Type B pancreatic cell (in vitro differentiated cells): ENCODE measurements around the gene FCRL6. TPM values are rescaled to one million over a fixed set of nuclear protein-coding genes. Genes with fewer than 3 reads are reported as not detected.

Source experiments
- DNase-seq: peaks from one replicate; pipeline ENCODE4 v3.0.0; 2021; ENCODE audit warnings: mixed read lengths; ENCODE audit not compliant: unreplicated experiment; ENCODE audit errors: extremely low spot score
- H3K27ac Mint-ChIP-seq: 2 replicates; pipeline ENCODE4 v1.8.0; 2021; ENCODE audit warnings: mild to moderate bottlenecking, mixed read lengths
- H3K27me3 Mint-ChIP-seq: 2 replicates; pipeline ENCODE4 v1.8.0; 2021; ENCODE audit warnings: mixed read lengths
- H3K36me3 Mint-ChIP-seq: 2 replicates; pipeline ENCODE4 v1.8.0; 2021; ENCODE audit warnings: mixed read lengths
- H3K4me1 Mint-ChIP-seq: one replicate; pipeline ENCODE4 v1.8.0; 2021; ENCODE audit warnings: mixed read lengths; ENCODE audit not compliant: unreplicated experiment
- H3K4me3 Mint-ChIP-seq: 2 replicates; pipeline ENCODE4 v1.8.0; 2021; ENCODE audit warnings: mild to moderate bottlenecking, mixed read lengths
- H3K9me3 Mint-ChIP-seq: 2 replicates; pipeline ENCODE4 v1.8.0; 2021; ENCODE audit warnings: mixed read lengths
- total RNA-seq: library from RNA; stranded (reverse); gene quantifications from 2 replicates; pipeline ENCODE4 v1.2.1, GENCODE V29; 2021; ENCODE audit warnings: low replicate concordance
- TF ChIP-seq, protein P1 (sequence below): fragments of 200-600 bp; sonication (generic); conservative IDR thresholded peaks from 2 replicates; pipeline ENCODE4 v1.5.0; 2021; ENCODE audit warnings: antibody characterized with exemption, mild to moderate bottlenecking

FCRL6 gene
- total RNA-seq, 1 donor from 2014 or later, result not detected

DNA sequence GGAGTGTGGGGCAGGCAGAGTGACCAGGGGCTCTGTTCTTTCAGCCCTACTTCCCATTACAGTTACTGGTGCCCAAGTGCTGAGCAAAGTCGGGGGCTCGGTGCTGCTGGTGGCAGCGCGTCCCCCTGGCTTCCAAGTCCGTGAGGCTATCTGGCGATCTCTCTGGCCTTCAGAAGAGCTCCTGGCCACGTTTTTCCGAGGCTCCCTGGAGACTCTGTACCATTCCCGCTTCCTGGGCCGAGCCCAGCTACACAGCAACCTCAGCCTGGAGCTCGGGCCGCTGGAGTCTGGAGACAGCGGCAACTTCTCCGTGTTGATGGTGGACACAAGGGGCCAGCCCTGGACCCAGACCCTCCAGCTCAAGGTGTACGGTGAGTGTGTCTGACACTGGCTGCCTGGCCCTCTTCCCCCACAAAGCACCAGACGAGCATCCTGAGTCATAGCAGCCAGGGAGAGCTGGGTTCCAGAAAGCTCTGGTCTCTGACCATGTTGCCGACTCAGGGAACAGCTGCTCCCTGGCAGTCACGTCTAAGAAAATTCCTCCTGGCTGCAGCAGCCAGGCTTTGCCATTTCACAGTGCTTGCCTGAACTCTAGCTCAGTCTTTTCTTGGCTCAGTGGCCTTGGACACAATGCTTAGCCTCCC, 27.8 kb downstream of the FCRL6 start:
- Mint-ChIP-seq H3K27me3 (peaks cover 31% of the 10 kb centered on the region), H3K9me3 (no peaks in the 10 kb centered on the region), H3K36me3 (no peaks in the 10 kb centered on the region), H3K4me3 (no peak overlapping the region), H3K4me1 (peaks cover 4% of the 10 kb centered on the region), H3K27ac (no peak overlapping the region)
- TF ChIP-seq, protein P1, sequence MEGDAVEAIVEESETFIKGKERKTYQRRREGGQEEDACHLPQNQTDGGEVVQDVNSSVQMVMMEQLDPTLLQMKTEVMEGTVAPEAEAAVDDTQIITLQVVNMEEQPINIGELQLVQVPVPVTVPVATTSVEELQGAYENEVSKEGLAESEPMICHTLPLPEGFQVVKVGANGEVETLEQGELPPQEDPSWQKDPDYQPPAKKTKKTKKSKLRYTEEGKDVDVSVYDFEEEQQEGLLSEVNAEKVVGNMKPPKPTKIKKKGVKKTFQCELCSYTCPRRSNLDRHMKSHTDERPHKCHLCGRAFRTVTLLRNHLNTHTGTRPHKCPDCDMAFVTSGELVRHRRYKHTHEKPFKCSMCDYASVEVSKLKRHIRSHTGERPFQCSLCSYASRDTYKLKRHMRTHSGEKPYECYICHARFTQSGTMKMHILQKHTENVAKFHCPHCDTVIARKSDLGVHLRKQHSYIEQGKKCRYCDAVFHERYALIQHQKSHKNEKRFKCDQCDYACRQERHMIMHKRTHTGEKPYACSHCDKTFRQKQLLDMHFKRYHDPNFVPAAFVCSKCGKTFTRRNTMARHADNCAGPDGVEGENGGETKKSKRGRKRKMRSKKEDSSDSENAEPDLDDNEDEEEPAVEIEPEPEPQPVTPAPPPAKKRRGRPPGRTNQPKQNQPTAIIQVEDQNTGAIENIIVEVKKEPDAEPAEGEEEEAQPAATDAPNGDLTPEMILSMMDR, result no peak
- DNase-seq, result no peak

DNA sequence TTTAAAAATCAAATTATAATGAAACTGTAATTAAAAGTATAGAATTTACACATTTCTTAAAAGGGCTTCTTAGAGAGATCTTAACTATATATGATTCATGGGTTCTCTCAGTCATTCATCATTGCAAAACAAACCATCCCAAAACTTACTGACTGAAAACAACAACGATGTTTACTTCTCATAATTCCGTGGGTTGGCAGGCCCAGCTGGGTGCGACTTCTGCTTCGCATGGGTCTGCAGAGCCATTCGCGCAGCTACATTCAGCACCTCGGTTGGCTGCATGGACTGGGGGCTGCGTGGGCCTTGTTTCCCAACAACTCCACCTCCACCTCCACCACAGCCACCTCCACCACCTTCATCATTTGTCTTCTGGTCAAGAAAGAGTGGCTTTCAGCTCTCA, 28.6 kb downstream of the FCRL6 start:
- H3K27ac Mint-ChIP-seq, result no peak overlapping the region
- no peaks in the 10 kb centered on the region for H3K36me3 Mint-ChIP-seq
- TF ChIP-seq, protein P1, result no peak
- DNase-seq, result no peak
- no peak overlapping the region for H3K4me3 Mint-ChIP-seq
- peaks cover 4% of the 10 kb centered on the region for H3K4me1 Mint-ChIP-seq
- H3K27me3 Mint-ChIP-seq, result peaks cover 28% of the 10 kb centered on the region
- H3K9me3 Mint-ChIP-seq, result no peaks in the 10 kb centered on the region

DNA sequence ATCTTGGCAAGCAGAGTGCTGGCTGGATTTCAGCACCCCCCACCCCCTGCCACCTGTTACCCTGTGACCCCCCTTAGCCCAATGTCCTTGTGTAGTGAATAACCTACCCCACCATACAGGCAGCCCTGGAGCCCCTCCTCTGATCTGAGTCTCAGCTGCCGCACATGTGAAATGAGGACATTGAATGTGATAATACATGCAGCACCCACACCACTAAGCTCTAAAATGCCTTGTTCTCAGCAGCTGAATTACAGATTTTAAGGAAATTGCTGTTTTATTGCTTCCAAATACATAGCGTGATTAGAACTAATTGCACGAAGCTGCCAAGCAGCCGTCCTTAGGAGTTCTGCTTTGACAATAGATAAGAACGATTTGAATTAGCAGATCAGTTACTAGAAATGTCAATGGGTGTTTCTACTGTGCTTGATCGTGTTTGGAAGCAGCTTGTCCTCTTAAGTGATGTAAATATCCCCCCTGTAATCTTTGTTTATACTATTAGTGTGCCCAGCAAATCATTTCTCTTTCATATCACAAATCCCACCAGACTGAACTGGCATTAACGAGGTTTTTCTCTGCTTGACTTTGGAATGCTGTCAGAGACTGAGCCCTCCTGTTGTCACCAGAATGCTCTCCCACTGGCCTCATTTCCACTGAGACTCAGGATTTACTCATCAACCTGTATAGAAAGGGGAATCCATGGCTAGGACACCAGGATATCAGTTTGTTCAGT, 29.4 kb downstream of the FCRL6 start:
- DNase-seq, result no peak
- peaks cover 4% of the 10 kb centered on the region for H3K4me1 Mint-ChIP-seq
- TF ChIP-seq, protein P1, result no peak

DNA sequence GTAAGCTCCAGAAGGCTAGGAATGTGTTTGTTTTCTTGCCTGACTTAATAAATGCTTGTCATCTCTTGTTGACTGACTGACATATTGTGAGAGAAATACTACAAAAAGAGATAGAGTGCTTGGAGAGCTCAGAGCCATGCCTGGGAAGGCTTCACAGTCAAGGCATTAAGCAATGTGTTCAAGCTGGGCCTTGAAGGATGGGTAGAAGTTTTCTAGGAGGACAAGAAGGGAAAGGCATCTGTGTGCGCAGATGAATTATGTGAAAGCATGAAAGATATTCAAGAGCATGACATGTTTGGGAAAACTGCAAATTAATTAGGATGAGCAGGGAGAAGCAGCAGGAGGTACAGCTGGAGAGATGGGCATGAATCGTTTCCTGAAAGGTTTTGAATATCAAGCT, 30.1 kb downstream of the FCRL6 start:
- no peaks in the 10 kb centered on the region for H3K36me3 Mint-ChIP-seq
- H3K9me3 Mint-ChIP-seq, result no peaks in the 10 kb centered on the region
- no peak for DNase-seq
- TF ChIP-seq, protein P1, result no peak
- no peak overlapping the region for H3K4me3 Mint-ChIP-seq
- peaks cover 26% of the 10 kb centered on the region for H3K27me3 Mint-ChIP-seq
- peaks cover 4% of the 10 kb centered on the region for H3K4me1 Mint-ChIP-seq
- no peak overlapping the region for H3K27ac Mint-ChIP-seq

More for the DNA sequence above, 29.4 kb downstream of the FCRL6 start:
- Mint-ChIP-seq H3K36me3 (no peaks in the 10 kb centered on the region), H3K9me3 (no peaks in the 10 kb centered on the region), H3K27ac (no peak overlapping the region), H3K27me3 (peaks cover 24% of the 10 kb centered on the region), H3K4me3 (no peak overlapping the region)

DNA sequence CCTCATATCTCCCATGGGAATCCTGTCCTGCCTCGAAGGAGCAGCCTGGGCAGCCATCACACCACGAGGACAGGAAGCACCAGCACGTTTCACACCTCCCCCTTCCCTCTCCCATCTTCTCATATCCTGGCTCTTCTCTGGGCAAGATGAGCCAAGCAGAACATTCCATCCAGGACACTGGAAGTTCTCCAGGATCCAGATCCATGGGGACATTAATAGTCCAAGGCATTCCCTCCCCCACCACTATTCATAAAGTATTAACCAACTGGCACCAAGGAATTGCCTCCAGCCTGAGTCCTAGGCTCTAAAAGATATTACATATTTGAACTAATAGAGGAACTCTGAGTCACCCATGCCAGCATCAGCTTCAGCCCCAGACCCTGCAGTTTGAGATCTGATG, 33.2 kb downstream of the FCRL6 start:
- Mint-ChIP-seq H3K27ac (no peak overlapping the region), H3K9me3 (no peaks in the 10 kb centered on the region), H3K4me3 (no peak overlapping the region), H3K36me3 (no peaks in the 10 kb centered on the region), H3K27me3 (peaks cover 21% of the 10 kb centered on the region), H3K4me1 (peaks cover 4% of the 10 kb centered on the region)
- DNase-seq, result no peak
- TF ChIP-seq, protein P1, result no peak
